ENCODE data around the gene ABCE1. TPM values are rescaled to one million over a fixed set of nuclear protein-coding genes. Genes with fewer than 3 reads are reported as not detected.

Gene ABCE1
- total RNA-seq, 2 donors from 2014 or later, result 25.0 to 50.1 TPM

GRCh38 chr4:145148980-145149379 lies 50.9 kb downstream of the ABCE1 start:
- no peak for DNase-seq
- intact Hi-C loops (cut with DNase I), result no loop called here
- no peak overlapping the region for H3K27ac ChIP-seq
- no peaks in the 10 kb centered on the region for H3K4me1 ChIP-seq
- no peak for TF ChIP-seq CTCF (IDR thresholded peaks at IDR 0.05)
- H3K27me3 ChIP-seq, result no peaks in the 10 kb centered on the region
- peaks cover 19% of the 10 kb centered on the region for H3K36me3 ChIP-seq
- no peaks in the 10 kb centered on the region for H3K9me3 ChIP-seq
- no peak overlapping the region for H3K9ac ChIP-seq (ENCODE audit: low read depth in 2 of 2, low read length in 2 of 2)
- H3K4me3 ChIP-seq, result no peak overlapping the region

- Histone ChIP-seq H3K36me3 (no peaks in the 10 kb centered on the region), H3K4me3 (no peak overlapping the region), H3K27me3 (no peaks in the 10 kb centered on the region), H3K9me3 (no peaks in the 10 kb centered on the region), H3K4me1 (no peaks in the 10 kb centered on the region), H3K9ac (ENCODE audit: low read depth in 2 of 2, low read length in 2 of 2) (no peak overlapping the region), H3K27ac (no peak overlapping the region)
- no peak for TF ChIP-seq CTCF (IDR thresholded peaks at IDR 0.05)
- intact Hi-C loops (cut with DNase I), result loop anchor here (10.0 kb wide), 1 partner anchor 401 kb away; no protein-coding TSS in a partner anchor
- no peak for DNase-seq
Observed at GRCh38 chr4:145153181-145153903, 55.2 kb downstream of the ABCE1 start.

GRCh38 chr4:145153904-145154298 lies 55.8 kb downstream of the ABCE1 start:
- TF ChIP-seq CTCF (IDR thresholded peaks at IDR 0.05), result no peak
- no peaks in the 10 kb centered on the region for H3K36me3 ChIP-seq
- intact Hi-C loops (cut with DNase I), result loop anchor here (10.0 kb wide), 1 partner anchor 401 kb away; no protein-coding TSS in a partner anchor

GRCh38 chr4:145154573-145154972 lies 56.5 kb downstream of the ABCE1 start:
- Histone ChIP-seq H3K36me3 (no peaks in the 10 kb centered on the region), H3K9me3 (no peaks in the 10 kb centered on the region), H3K4me1 (no peaks in the 10 kb centered on the region), H3K27me3 (no peaks in the 10 kb centered on the region), H3K4me3 (no peak overlapping the region), H3K27ac (no peak overlapping the region), H3K9ac (ENCODE audit: low read depth in 2 of 2, low read length in 2 of 2) (no peak overlapping the region)
- intact Hi-C loops (cut with DNase I), result loop anchor here (10.0 kb wide), 1 partner anchor 400 kb away; no protein-coding TSS in a partner anchor
- TF ChIP-seq CTCF (IDR thresholded peaks at IDR 0.05), result no peak
- no peak for DNase-seq

More at GRCh38 chr4:145153904-145154298, 55.8 kb downstream of the ABCE1 start:
- Histone ChIP-seq H3K4me3 (no peak overlapping the region), H3K9me3 (no peaks in the 10 kb centered on the region), H3K27me3 (no peaks in the 10 kb centered on the region), H3K27ac (no peak overlapping the region), H3K4me1 (no peaks in the 10 kb centered on the region), H3K9ac (ENCODE audit: low read depth in 2 of 2, low read length in 2 of 2) (no peak overlapping the region)
- DNase-seq, result no peak

GRCh38 chr4:145155268-145155870 lies 57.3 kb downstream of the ABCE1 start:
- TF ChIP-seq CTCF (IDR thresholded peaks at IDR 0.05), result no peak
- no peaks in the 10 kb centered on the region for H3K36me3 ChIP-seq

More at GRCh38 chr4:145155268-145155870, 57.3 kb downstream of the ABCE1 start:
- intact Hi-C loops (cut with DNase I), result loop anchor here (10.0 kb wide), 1 partner anchor 399 kb away; no protein-coding TSS in a partner anchor
- Histone ChIP-seq H3K4me3 (no peak overlapping the region), H3K4me1 (no peaks in the 10 kb centered on the region), H3K27ac (no peak overlapping the region), H3K9me3 (no peaks in the 10 kb centered on the region), H3K27me3 (no peaks in the 10 kb centered on the region), H3K9ac (ENCODE audit: low read depth in 2 of 2, low read length in 2 of 2) (no peak overlapping the region)
- DNase-seq, result no peak
